Measurements from ENCODE around the gene SV2B. TPM values are rescaled to one million over a fixed set of nuclear protein-coding genes. Genes with fewer than 3 reads are reported as not detected.
"Not testable (repeated sequence)": the region's sequence is repeated elsewhere in the genome, so short reads cannot be mapped to it uniquely, and the experiment has no call there.

Gene SV2B
- total RNA-seq, 3 donors from 2014 or later = 0.03 to 0.05 TPM; not detected in 1

- Mint-ChIP-seq H3K4me3 (no peak overlapping the region), H3K36me3 (ENCODE audit: insufficient read depth) (peaks cover 2% of the 10 kb centered on the region), H3K9me3 (peaks cover 15% of the 10 kb centered on the region), H3K27me3 (ENCODE audit: low read depth) (peaks cover 12% of the 10 kb centered on the region), H3K4me1 (ENCODE audit: low read depth) (no peaks in the 10 kb centered on the region)
- no peak for DNase-seq
- no peak for ATAC-seq
Observed at GRCh38 chr15:91077029-91077428, 23.0 kb upstream of the SV2B start.

GRCh38 chr15:91093866-91094265 is 6.2 kb upstream of the SV2B start:
- ATAC-seq; DNase-seq; H3K4me3 Mint-ChIP-seq; H3K36me3 Mint-ChIP-seq (ENCODE audit: insufficient read depth); H3K9me3 Mint-ChIP-seq; H3K4me1 Mint-ChIP-seq (ENCODE audit: low read depth): not testable (repeated sequence)
- peaks cover 47% of the 10 kb centered on the region for H3K27me3 Mint-ChIP-seq (ENCODE audit: low read depth)

GRCh38 chr15:91098451-91098850 is 1.6 kb upstream of the SV2B start:
- no peak for ATAC-seq
- peaks cover 64% of the 10 kb centered on the region for H3K27me3 Mint-ChIP-seq (ENCODE audit: low read depth)
- DNase-seq = no peak
- H3K4me3 Mint-ChIP-seq = no peak overlapping the region
- peaks cover 4% of the 10 kb centered on the region for H3K9me3 Mint-ChIP-seq
- H3K4me1 Mint-ChIP-seq (ENCODE audit: low read depth) = peaks cover 16% of the 10 kb centered on the region
- H3K36me3 Mint-ChIP-seq (ENCODE audit: insufficient read depth) = no peaks in the 10 kb centered on the region

GRCh38 chr15:91099616-91099994 is 452 bp upstream of the SV2B start:
- ATAC-seq = peak; percentile 57 to 62
- Mint-ChIP-seq H3K27me3 (ENCODE audit: low read depth) (peaks cover 65% of the 10 kb centered on the region), H3K9me3 (no peaks in the 10 kb centered on the region)

GRCh38 chr15:91100814-91101607 is 954 bp downstream of the SV2B start:
- peaks cover 1% of the 10 kb centered on the region for H3K36me3 Mint-ChIP-seq (ENCODE audit: insufficient read depth)
- H3K27me3 Mint-ChIP-seq (ENCODE audit: low read depth) = peaks cover 70% of the 10 kb centered on the region
- ATAC-seq (no peak), DNase-seq (no peak)
- no peaks in the 10 kb centered on the region for H3K9me3 Mint-ChIP-seq
- peak overlapping the region; percentile 78 for H3K4me3 Mint-ChIP-seq
- peaks cover 16% of the 10 kb centered on the region for H3K4me1 Mint-ChIP-seq (ENCODE audit: low read depth)

More at GRCh38 chr15:91099616-91099994, 452 bp upstream of the SV2B start:
- DNase-seq = peak; percentile 42
- Mint-ChIP-seq H3K4me1 (ENCODE audit: low read depth) (peaks cover 16% of the 10 kb centered on the region), H3K36me3 (ENCODE audit: insufficient read depth) (peaks cover 1% of the 10 kb centered on the region), H3K4me3 (peak overlapping the region; percentile 74)

- Mint-ChIP-seq H3K36me3 (ENCODE audit: insufficient read depth) (peaks cover 1% of the 10 kb centered on the region), H3K4me3 (no peak overlapping the region), H3K27me3 (ENCODE audit: low read depth) (peaks cover 70% of the 10 kb centered on the region), H3K9me3 (no peaks in the 10 kb centered on the region), H3K4me1 (ENCODE audit: low read depth) (peaks cover 16% of the 10 kb centered on the region)
- no peak for DNase-seq
- ATAC-seq = no peak
Observed at GRCh38 chr15:91101608-91101920, 1.5 kb downstream of the SV2B start.

GRCh38 chr15:91102546-91103330 is 2.7 kb downstream of the SV2B start:
- no peak for ATAC-seq
- Mint-ChIP-seq H3K4me3 (no peak overlapping the region), H3K9me3 (no peaks in the 10 kb centered on the region), H3K36me3 (ENCODE audit: insufficient read depth) (peaks cover 1% of the 10 kb centered on the region), H3K27me3 (ENCODE audit: low read depth) (peaks cover 71% of the 10 kb centered on the region), H3K4me1 (ENCODE audit: low read depth) (peaks cover 16% of the 10 kb centered on the region)
- no peak for DNase-seq

GRCh38 chr15:91104111-91104510 is 4.1 kb downstream of the SV2B start:
- no peaks in the 10 kb centered on the region for H3K9me3 Mint-ChIP-seq
- ATAC-seq = no peak
- no peak for DNase-seq
- no peak overlapping the region for H3K4me3 Mint-ChIP-seq
- peaks cover 16% of the 10 kb centered on the region for H3K4me1 Mint-ChIP-seq (ENCODE audit: low read depth)
- peaks cover 1% of the 10 kb centered on the region for H3K36me3 Mint-ChIP-seq (ENCODE audit: insufficient read depth)
- peaks cover 67% of the 10 kb centered on the region for H3K27me3 Mint-ChIP-seq (ENCODE audit: low read depth)

- Mint-ChIP-seq H3K27me3 (ENCODE audit: low read depth) (peaks cover 55% of the 10 kb centered on the region), H3K4me3 (no peak overlapping the region), H3K4me1 (ENCODE audit: low read depth) (no peaks in the 10 kb centered on the region), H3K36me3 (ENCODE audit: insufficient read depth) (peaks cover 1% of the 10 kb centered on the region), H3K9me3 (no peaks in the 10 kb centered on the region)
- DNase-seq = no peak
- ATAC-seq = no peak
Observed at GRCh38 chr15:91108421-91108820, 8.4 kb downstream of the SV2B start.

- no peak overlapping the region for H3K4me3 Mint-ChIP-seq
- DNase-seq (no peak), ATAC-seq (no peak)
- H3K36me3 Mint-ChIP-seq (ENCODE audit: insufficient read depth) = no peaks in the 10 kb centered on the region
- no peaks in the 10 kb centered on the region for H3K4me1 Mint-ChIP-seq (ENCODE audit: low read depth)
- H3K27me3 Mint-ChIP-seq (ENCODE audit: low read depth) = peaks cover 56% of the 10 kb centered on the region
- H3K9me3 Mint-ChIP-seq = no peaks in the 10 kb centered on the region
Observed at GRCh38 chr15:91109885-91110284, 9.8 kb downstream of the SV2B start.

- no peak for ATAC-seq
- peaks cover 52% of the 10 kb centered on the region for H3K27me3 Mint-ChIP-seq (ENCODE audit: low read depth)
Observed at GRCh38 chr15:91110407-91110806, 10.3 kb downstream of the SV2B start.

GRCh38 chr15:91113030-91113429 is 13.0 kb downstream of the SV2B start:
- Mint-ChIP-seq H3K4me3 (no peak overlapping the region), H3K9me3 (no peaks in the 10 kb centered on the region), H3K36me3 (ENCODE audit: insufficient read depth) (no peaks in the 10 kb centered on the region), H3K27me3 (ENCODE audit: low read depth) (peaks cover 49% of the 10 kb centered on the region), H3K4me1 (ENCODE audit: low read depth) (no peaks in the 10 kb centered on the region)
- DNase-seq = no peak
- no peak for ATAC-seq

More at GRCh38 chr15:91110407-91110806, 10.3 kb downstream of the SV2B start:
- Mint-ChIP-seq H3K36me3 (ENCODE audit: insufficient read depth) (no peaks in the 10 kb centered on the region), H3K4me3 (no peak overlapping the region), H3K4me1 (ENCODE audit: low read depth) (no peaks in the 10 kb centered on the region), H3K9me3 (no peaks in the 10 kb centered on the region)
- no peak for DNase-seq

- peaks cover 40% of the 10 kb centered on the region for H3K27me3 Mint-ChIP-seq (ENCODE audit: low read depth)
- H3K4me1 Mint-ChIP-seq (ENCODE audit: low read depth) = no peaks in the 10 kb centered on the region
Observed at GRCh38 chr15:91114301-91114700, 14.2 kb downstream of the SV2B start.

GRCh38 chr15:91116113-91117067 is 16.3 kb downstream of the SV2B start:
- no peak overlapping the region for H3K4me3 Mint-ChIP-seq
- H3K9me3 Mint-ChIP-seq = no peaks in the 10 kb centered on the region
- no peak for DNase-seq
- no peaks in the 10 kb centered on the region for H3K36me3 Mint-ChIP-seq (ENCODE audit: insufficient read depth)
- H3K4me1 Mint-ChIP-seq (ENCODE audit: low read depth) = no peaks in the 10 kb centered on the region
- peaks cover 36% of the 10 kb centered on the region for H3K27me3 Mint-ChIP-seq (ENCODE audit: low read depth)
- ATAC-seq = peak in 1 of 2 donors; percentile 40

More at GRCh38 chr15:91114301-91114700, 14.2 kb downstream of the SV2B start:
- DNase-seq = no peak
- no peaks in the 10 kb centered on the region for H3K36me3 Mint-ChIP-seq (ENCODE audit: insufficient read depth)
- H3K9me3 Mint-ChIP-seq = no peaks in the 10 kb centered on the region
- no peak for ATAC-seq
- H3K4me3 Mint-ChIP-seq = no peak overlapping the region
